Measurements from ENCODE around the gene MYLIP.

The MYLIP gene

DNA sequence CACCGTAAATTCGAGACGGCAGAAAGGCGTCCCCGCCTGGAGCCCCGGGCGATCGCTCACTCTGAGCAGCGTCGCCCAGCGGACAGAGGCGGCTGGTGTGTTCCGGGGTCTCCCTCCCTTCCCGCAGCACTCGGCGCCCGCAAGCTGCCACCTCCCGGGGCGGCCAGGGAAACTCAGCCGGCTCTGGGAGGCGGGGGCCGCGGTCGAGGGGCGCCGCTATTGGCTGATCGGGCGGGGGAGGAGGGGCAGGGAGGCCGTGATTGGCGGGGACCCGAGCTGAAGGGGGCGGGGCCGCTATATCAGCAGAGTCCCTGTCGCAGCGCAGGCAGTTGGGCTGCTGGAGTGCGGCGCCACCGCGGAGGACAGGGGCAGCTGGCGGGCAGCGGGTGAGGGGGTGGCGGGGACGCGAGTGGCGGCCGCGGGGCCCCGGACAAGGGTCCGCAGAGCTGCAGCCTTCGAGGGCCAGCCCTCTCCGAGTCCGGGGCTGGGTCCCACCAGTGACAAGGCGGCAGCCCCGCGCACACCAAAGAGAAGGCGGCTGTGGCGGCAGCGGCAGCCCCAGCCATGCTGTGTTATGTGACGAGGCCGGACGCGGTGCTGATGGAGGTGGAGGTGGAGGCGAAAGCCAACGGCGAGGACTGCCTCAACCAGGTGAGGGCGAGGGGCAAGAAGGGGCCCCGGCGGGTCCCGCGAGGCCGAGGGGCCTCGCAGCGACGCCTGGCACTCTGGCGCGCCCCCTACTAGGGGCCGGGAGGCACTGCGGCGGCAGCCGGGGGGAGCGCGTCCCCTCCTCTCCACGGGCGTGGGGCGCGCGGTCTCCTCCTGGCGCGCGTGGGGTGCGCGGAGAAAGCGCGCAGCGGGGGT lies at the start of gene MYLIP:
Gene MYLIP (plus strand): TSS at position 328 of the 864 bp plus-strand sequence. CDS start 237 bp downstream, at position 565.
- in situ Hi-C loops (cut with HindIII; ENCODE audit: low sequenced_read_pairs): no loop called here
- peak; percentile 92 for DNase-seq (ENCODE audit: low read depth, low spot score)
- peak within 1 kb of the TSS; percentile 82 for H3K4me3 ChIP-seq (ENCODE audit: low read depth, low read length)
- peak; percentile 51 for TF ChIP-seq CTCF (IDR thresholded peaks at IDR 0.05; ENCODE audit: low read depth, low read length)

- no peak overlapping the region for H3K4me3 ChIP-seq (ENCODE audit: low read depth, low read length)
- no peak for DNase-seq (ENCODE audit: low read depth, low spot score)
- in situ Hi-C loops (cut with HindIII; ENCODE audit: low sequenced_read_pairs): no loop called here
- no peak for TF ChIP-seq CTCF (IDR thresholded peaks at IDR 0.05; ENCODE audit: low read depth, low read length)
Observed at GRCh38 chr6:16079354-16079753, 49.5 kb upstream of the MYLIP start.

DNA sequence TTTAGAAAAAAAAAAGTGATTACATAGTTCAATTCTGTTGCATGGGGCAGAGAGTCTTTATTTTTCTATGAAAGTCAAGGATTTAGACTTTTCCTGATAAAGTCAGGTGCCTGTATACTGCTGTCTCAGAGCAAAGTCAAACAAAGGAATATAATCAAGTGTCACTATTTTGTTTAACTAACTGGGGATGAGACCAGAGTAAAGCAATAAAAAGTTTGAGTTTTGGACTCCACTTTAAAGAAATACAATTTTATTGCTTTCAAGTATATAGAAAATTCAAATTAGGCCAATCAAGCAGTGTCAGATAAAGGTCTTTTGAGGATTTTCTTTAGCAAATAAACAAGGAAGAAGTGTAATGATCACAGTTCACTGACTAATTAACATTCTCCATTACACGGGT lies 48.7 kb upstream of the MYLIP start:
- in situ Hi-C loops (cut with HindIII; ENCODE audit: low sequenced_read_pairs): no loop called here
- no peak for TF ChIP-seq CTCF (IDR thresholded peaks at IDR 0.05; ENCODE audit: low read depth, low read length)
- H3K4me3 ChIP-seq (ENCODE audit: low read depth, low read length): no peak overlapping the region
- DNase-seq (ENCODE audit: low read depth, low spot score): no peak

GRCh38 chr6:16081326-16081725 lies 47.6 kb upstream of the MYLIP start:
- no peak overlapping the region for H3K4me3 ChIP-seq (ENCODE audit: low read depth, low read length)
- no peak for TF ChIP-seq CTCF (IDR thresholded peaks at IDR 0.05; ENCODE audit: low read depth, low read length)
- DNase-seq (ENCODE audit: low read depth, low spot score): no peak
- in situ Hi-C loops (cut with HindIII; ENCODE audit: low sequenced_read_pairs): no loop called here

DNA sequence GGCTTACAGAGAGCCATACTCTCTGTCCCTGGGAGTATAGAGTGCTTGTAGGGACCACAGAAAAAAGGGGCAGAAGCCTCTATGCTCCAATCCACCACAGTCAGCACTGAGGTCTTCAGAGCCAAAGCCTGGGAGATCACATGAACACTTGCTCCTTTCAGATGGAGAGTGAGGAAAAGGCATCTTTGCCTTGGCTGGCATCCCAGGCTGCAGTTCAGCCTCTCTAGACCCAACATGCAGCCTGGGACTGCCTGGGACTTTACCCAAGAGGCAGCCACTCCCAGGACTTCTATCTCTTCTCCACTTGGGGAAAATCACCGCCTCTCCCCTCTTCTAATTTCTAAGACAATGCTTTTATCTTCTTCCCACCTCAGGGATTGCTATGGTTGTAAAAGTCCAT lies 46.5 kb upstream of the MYLIP start:
- H3K4me3 ChIP-seq (ENCODE audit: low read depth, low read length): no peak overlapping the region
- no peak for TF ChIP-seq CTCF (IDR thresholded peaks at IDR 0.05; ENCODE audit: low read depth, low read length)
- in situ Hi-C loops (cut with HindIII; ENCODE audit: low sequenced_read_pairs): no loop called here
- no peak for DNase-seq (ENCODE audit: low read depth, low spot score)

DNA sequence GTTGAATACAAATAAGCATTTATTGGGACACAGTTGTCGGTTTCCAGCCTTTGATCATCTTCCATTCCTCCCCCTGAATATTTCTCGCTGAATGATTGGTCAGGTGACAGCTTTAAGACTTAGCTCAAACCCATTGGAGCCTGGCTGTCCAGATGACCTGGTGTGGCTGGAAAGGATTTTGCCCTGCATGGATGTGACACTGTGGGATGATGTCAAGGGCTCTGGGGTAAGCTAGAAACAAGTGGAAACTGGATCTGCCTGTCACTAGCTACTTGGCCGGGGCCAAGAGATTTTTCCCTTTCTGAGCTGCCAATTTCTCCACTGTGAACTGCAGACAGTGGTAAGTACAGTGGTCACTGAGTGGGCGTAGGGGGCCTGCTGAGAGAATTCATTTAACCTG lies 41.9 kb upstream of the MYLIP start:
- TF ChIP-seq CTCF (IDR thresholded peaks at IDR 0.05; ENCODE audit: low read depth, low read length): no peak
- no peak overlapping the region for H3K4me3 ChIP-seq (ENCODE audit: low read depth, low read length)
- in situ Hi-C loops (cut with HindIII; ENCODE audit: low sequenced_read_pairs): no loop called here
- DNase-seq (ENCODE audit: low read depth, low spot score): no peak

Data from astrocyte of the spinal cord (primary cell).